Measurements from ENCODE around the gene SNRPD3. TPM values are rescaled to one million over a fixed set of nuclear protein-coding genes. Genes with fewer than 3 reads are reported as not detected.

SNRPD3 gene
- total RNA-seq, 4 donors from 2014 or later: 107 to 176 (median 152) TPM

GRCh38 chr22:24542641-24543040, 13.2 kb upstream of the SNRPD3 start:
- TF ChIP-seq, protein P1, sequence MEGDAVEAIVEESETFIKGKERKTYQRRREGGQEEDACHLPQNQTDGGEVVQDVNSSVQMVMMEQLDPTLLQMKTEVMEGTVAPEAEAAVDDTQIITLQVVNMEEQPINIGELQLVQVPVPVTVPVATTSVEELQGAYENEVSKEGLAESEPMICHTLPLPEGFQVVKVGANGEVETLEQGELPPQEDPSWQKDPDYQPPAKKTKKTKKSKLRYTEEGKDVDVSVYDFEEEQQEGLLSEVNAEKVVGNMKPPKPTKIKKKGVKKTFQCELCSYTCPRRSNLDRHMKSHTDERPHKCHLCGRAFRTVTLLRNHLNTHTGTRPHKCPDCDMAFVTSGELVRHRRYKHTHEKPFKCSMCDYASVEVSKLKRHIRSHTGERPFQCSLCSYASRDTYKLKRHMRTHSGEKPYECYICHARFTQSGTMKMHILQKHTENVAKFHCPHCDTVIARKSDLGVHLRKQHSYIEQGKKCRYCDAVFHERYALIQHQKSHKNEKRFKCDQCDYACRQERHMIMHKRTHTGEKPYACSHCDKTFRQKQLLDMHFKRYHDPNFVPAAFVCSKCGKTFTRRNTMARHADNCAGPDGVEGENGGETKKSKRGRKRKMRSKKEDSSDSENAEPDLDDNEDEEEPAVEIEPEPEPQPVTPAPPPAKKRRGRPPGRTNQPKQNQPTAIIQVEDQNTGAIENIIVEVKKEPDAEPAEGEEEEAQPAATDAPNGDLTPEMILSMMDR (IDR thresholded peaks at IDR 0.05): no peak
- no peak for TF ChIP-seq POLR2A (IDR thresholded peaks at IDR 0.05)
- intact Hi-C loops (cut with DNase I): no loop called here
- Histone ChIP-seq H3K36me3 (peaks cover 25 to 95% (median 51%) of the 10 kb centered on the region in 3 donors), H3K9me3 (no peaks in the 10 kb centered on the region), H3K27ac (no peak overlapping the region), H3K4me3 (no peak overlapping the region), H3K4me1 (peaks cover 7 to 33% (median 16%) of the 10 kb centered on the region in 3 donors), H3K27me3 (no peaks in the 10 kb centered on the region)
- no peak for DNase-seq
- WGBS, 2 donors: 38 to 70% methylated on average over 3 to 4 of the region's 9 CpGs

DNA sequence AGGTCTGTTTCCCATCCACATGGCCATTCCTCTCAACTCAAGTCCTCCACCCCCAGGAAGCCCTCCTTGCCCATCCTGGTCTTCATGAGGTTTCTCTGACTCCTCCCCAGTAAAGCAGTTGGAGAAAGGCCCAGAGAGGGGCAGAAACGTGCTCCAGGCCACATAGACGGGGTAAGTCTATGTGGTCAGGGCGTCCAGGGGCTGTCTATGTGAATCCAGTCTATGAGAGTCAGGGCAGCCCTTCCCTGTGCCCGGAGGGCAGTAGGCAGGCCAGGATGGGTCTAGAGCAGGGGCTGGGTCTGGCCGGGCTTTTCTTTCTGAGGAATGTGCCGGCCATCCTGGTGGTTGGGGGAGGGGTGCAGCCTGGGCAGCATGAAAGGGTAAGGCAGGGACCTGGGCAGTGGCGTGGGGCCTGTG, 12.6 kb upstream of the SNRPD3 start:
- no peak for DNase-seq
- peaks cover 31 to 100% (median 56%) of the 10 kb centered on the region in 3 donors for H3K36me3 ChIP-seq
- no peak for TF ChIP-seq POLR2A (IDR thresholded peaks at IDR 0.05)
- TF ChIP-seq, protein P1 (IDR thresholded peaks at IDR 0.05): no peak
- WGBS, 2 donors: 90 to 100% methylated on average over 1 to 2 of the region's 7 CpGs
- H3K27me3 ChIP-seq: no peaks in the 10 kb centered on the region
- intact Hi-C loops (cut with DNase I): no loop called here
- no peak overlapping the region for H3K4me3 ChIP-seq
- H3K4me1 ChIP-seq: peaks cover 7 to 33% (median 16%) of the 10 kb centered on the region in 3 donors
- H3K27ac ChIP-seq: no peak overlapping the region
- no peaks in the 10 kb centered on the region for H3K9me3 ChIP-seq

DNA sequence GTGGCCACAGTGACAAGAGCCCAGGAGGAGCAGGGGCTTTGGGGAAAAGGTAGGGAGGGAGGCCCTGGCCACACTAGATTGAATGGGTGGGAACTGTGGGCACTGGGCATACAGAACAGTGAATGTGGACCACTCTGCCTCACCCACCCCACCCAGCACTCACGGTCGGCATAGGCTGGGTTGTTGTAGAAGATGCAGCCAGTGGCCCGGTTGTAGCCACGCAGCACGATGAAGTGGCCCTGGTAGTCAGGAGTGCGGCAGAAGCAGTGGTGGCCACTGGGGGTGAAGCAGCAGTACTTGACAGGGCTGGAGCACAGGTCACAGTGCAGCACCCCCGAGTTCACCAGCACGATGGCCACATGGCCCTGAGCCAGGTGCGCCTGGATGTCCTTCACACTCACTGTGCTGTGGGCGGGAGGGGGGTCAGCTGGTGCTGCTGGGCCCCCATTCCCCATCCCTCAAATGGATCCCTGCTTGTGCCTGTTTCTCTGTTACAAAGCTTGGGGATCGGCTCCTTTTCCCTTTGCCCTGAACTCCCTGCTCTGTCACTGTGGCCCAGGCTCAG, 12.0 kb upstream of the SNRPD3 start:
- DNase-seq: no peak
- peaks cover 7 to 33% (median 16%) of the 10 kb centered on the region in 3 donors for H3K4me1 ChIP-seq
- TF ChIP-seq POLR2A (IDR thresholded peaks at IDR 0.05): no peak
- TF ChIP-seq, protein P1 (IDR thresholded peaks at IDR 0.05): no peak
- WGBS, 2 donors: 94% methylated on average over 10 of the region's 11 CpGs; no CpG with 5 or more reads in 1 of the 2 donors
- H3K9me3 ChIP-seq: no peaks in the 10 kb centered on the region
- peaks cover 36 to 100% (median 56%) of the 10 kb centered on the region in 3 donors for H3K36me3 ChIP-seq
- H3K4me3 ChIP-seq: no peak overlapping the region
- intact Hi-C loops (cut with DNase I): no loop called here
- no peak overlapping the region for H3K27ac ChIP-seq
- no peaks in the 10 kb centered on the region for H3K27me3 ChIP-seq

DNA sequence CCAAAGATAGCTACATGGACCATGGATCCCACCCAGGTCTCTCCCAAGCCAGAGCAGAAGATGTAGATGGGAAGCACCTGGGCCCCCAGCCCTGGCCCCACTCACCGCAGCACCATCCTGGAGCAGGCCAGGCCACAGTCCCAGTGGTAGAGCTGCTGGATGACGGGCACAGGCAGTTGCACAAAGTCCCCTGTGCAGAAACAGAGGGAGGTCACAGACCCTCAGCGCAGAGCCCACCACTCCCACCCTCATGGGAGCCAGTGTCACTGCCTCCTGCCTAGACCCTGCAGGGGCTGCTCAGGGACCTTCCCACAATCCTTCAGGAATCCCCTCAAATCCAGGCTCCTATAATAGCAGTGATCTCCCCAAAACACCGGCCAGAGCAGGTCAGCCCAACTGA, 7.0 kb upstream of the SNRPD3 start:
- Histone ChIP-seq H3K4me3 (no peak overlapping the region), H3K9me3 (no peaks in the 10 kb centered on the region), H3K27me3 (no peaks in the 10 kb centered on the region), H3K4me1 (peaks cover 13 to 60% (median 22%) of the 10 kb centered on the region in 3 donors), H3K27ac (no peak overlapping the region), H3K36me3 (peaks cover 22 to 78% (median 28%) of the 10 kb centered on the region in 3 donors)
- TF ChIP-seq, protein P1 (IDR thresholded peaks at IDR 0.05): no peak
- TF ChIP-seq POLR2A (IDR thresholded peaks at IDR 0.05): no peak
- 89 to 100% methylated on average over 1 to 2 of the region's 4 CpGs for WGBS, 2 donors
- no peak for DNase-seq
- intact Hi-C loops (cut with DNase I): no loop called here

- WGBS, 2 donors: 64 to 82% methylated on average over 4 of the region's 8 CpGs
- Histone ChIP-seq H3K9me3 (no peaks in the 10 kb centered on the region), H3K4me3 (no peak overlapping the region), H3K27ac (no peak overlapping the region), H3K4me1 (peaks cover 11 to 56% (median 26%) of the 10 kb centered on the region in 3 donors), H3K27me3 (no peaks in the 10 kb centered on the region), H3K36me3 (peaks cover 21 to 63% (median 22%) of the 10 kb centered on the region in 3 donors)
- TF ChIP-seq POLR2A (IDR thresholded peaks at IDR 0.05): no peak
- TF ChIP-seq, protein P1 (IDR thresholded peaks at IDR 0.05): no peak
- intact Hi-C loops (cut with DNase I): no loop called here
- no peak for DNase-seq
Observed at GRCh38 chr22:24550028-24550901, 5.5 kb upstream of the SNRPD3 start.
